Activated CD8-positive, alpha-beta memory T cell treated with anti-CD3 and anti-CD28 coated beads, Interleukin-2, amount 50 U/mL, for 24 hours (primary cell): ENCODE data around the gene AKR7A2.
"Not testable (repeated sequence)": the region's sequence is repeated elsewhere in the genome, so short reads cannot be mapped to it uniquely, and the experiment has no call there.

Experiments used
- DNase-seq: peaks from one replicate; pipeline ENCODE4 v3.0.0-alpha.2; 2020; ENCODE audit errors: extremely low read depth

The AKR7A2 gene

GRCh38 chr1:19260211-19261138 is 51.5 kb downstream of the AKR7A2 start:
- no peak for DNase-seq

- no peak for DNase-seq
These were observed 53.6 kb downstream of the AKR7A2 start for GRCh38 chr1:19258353-19258752.

GRCh38 chr1:19257178-19257914 is 54.6 kb downstream of the AKR7A2 start:
- no peak for DNase-seq

GRCh38 chr1:19256301-19256700 is 55.6 kb downstream of the AKR7A2 start:
- not testable (repeated sequence) for DNase-seq

GRCh38 chr1:19255288-19255687 is 56.7 kb downstream of the AKR7A2 start:
- no peak for DNase-seq

- DNase-seq: no peak
These were observed 57.5 kb downstream of the AKR7A2 start for GRCh38 chr1:19254416-19254815.
